ENCODE measurements around the gene COL6A6. TPM values are rescaled to one million over a fixed set of nuclear protein-coding genes. Genes with fewer than 3 reads are reported as not detected.

The COL6A6 gene
- total and polyA plus RNA-seq, 2 donors (not counting 3 experiments of a cell fraction or from before 2014, with no cell fraction given) = not detected

DNA sequence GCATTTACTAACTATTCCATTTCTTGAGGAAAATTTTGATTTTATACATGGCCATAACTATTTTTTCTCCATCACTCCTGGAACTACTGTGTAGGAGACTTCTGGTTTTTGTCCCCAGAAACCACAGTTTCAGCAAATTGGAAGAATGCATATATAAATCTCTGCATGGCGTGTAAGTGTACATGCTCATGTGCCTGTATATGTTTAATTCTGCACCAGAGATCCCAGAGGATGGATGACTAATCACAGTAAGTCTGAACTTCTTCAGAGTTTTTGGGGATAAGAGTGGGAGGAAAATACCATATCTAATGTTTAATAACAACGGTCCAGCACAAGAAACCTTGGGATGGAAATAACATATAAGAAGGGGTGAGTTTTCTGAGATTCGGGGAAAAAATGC is 10.9 kb upstream of the COL6A6 start:
- Histone ChIP-seq H3K27me3 (ENCODE audit: control insufficient read depth in 2 of 2, insufficient read depth in 2 of 2, low read length in 2 of 2) (no peaks in the 10 kb centered on the region), H3K79me2 (ENCODE audit: control insufficient read depth, insufficient read depth, low read length) (no peaks in the 10 kb centered on the region), H3K4me2 (ENCODE audit: insufficient read depth, low read length) (no peak overlapping the region), H2AFZ (ENCODE audit: low read depth, low read length) (no peak overlapping the region), H3K36me3 (ENCODE audit: control insufficient read depth in 2 of 2, extremely low read depth in 1 of 2, insufficient read depth in 2 of 2, low read length in 2 of 2) (no peaks in the 10 kb centered on the region), H3K9me1 (replicated peaks; ENCODE audit: control insufficient read depth, extremely low read depth, insufficient read depth, low read length) (no peaks in the 10 kb centered on the region), H3K9me3 (replicated peaks; ENCODE audit: control insufficient read depth, insufficient read depth, low read length) (no peaks in the 10 kb centered on the region), H3K4me3 (replicated peaks in 1 of 3; ENCODE audit: insufficient read depth in 1 of 3, low read depth in 1 of 3, low read length in 3 of 3) (no peak overlapping the region), H4K20me1 (replicated peaks; ENCODE audit: control insufficient read depth, extremely low read depth, insufficient read depth, low read length) (no peaks in the 10 kb centered on the region), H3K27ac (ENCODE audit: insufficient read depth, low read depth, low read length) (no peak overlapping the region), H3K9ac (replicated peaks; ENCODE audit: extremely low read depth, insufficient read depth, low read length) (no peak overlapping the region), H3K4me1 (ENCODE audit: control insufficient read depth, extremely low read depth, insufficient read depth, low read length) (no peaks in the 10 kb centered on the region)
- dilution Hi-C loops (cut with MboI; ENCODE audit: extremely low pct_ligation_motif_present, low sequenced_read_pairs) (no loop called here), intact Hi-C loops (cut with micrococcal nuclease) (no loop called here)
- BruUV-seq (replicated peaks) = no TSS peak
- no peak for DNase-seq (ENCODE audit: low read depth, low spot score)
- ChIA-PET POLR2A (no interaction called here), CTCF (no interaction called here)
- TF ChIP-seq GATA2 (IDR thresholded peaks at IDR 0.05; ENCODE audit: insufficient read depth, insufficient read length, low read depth, low read length) (no peak), EZH2 (IDR thresholded peaks at IDR 0.05; ENCODE audit: borderline replicate concordance, low read depth, low read length, severe bottlenecking) (no peak), MYC (IDR thresholded peaks at IDR 0.05; ENCODE audit: low read depth, low read length) (no peak), POLR2A (IDR thresholded peaks at IDR 0.05; ENCODE audit: low read depth, low read length) (no peak), FOS (IDR thresholded peaks at IDR 0.05; ENCODE audit: borderline replicate concordance, insufficient read depth, low read length) (no peak), POLR2AphosphoS5 (IDR thresholded peaks at IDR 0.05; ENCODE audit: insufficient read depth, low read depth, low read length) (no peak), JUN (IDR thresholded peaks at IDR 0.05; ENCODE audit: borderline replicate concordance, insufficient read depth, insufficient read length, low read depth) (no peak)
- TF ChIP-seq, protein P1, sequence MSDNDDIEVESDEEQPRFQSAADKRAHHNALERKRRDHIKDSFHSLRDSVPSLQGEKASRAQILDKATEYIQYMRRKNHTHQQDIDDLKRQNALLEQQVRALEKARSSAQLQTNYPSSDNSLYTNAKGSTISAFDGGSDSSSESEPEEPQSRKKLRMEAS (IDR thresholded peaks at IDR 0.05; ENCODE audit: insufficient read depth, insufficient read length) = no peak
- TF ChIP-seq, protein P2, sequence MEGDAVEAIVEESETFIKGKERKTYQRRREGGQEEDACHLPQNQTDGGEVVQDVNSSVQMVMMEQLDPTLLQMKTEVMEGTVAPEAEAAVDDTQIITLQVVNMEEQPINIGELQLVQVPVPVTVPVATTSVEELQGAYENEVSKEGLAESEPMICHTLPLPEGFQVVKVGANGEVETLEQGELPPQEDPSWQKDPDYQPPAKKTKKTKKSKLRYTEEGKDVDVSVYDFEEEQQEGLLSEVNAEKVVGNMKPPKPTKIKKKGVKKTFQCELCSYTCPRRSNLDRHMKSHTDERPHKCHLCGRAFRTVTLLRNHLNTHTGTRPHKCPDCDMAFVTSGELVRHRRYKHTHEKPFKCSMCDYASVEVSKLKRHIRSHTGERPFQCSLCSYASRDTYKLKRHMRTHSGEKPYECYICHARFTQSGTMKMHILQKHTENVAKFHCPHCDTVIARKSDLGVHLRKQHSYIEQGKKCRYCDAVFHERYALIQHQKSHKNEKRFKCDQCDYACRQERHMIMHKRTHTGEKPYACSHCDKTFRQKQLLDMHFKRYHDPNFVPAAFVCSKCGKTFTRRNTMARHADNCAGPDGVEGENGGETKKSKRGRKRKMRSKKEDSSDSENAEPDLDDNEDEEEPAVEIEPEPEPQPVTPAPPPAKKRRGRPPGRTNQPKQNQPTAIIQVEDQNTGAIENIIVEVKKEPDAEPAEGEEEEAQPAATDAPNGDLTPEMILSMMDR (IDR thresholded peaks at IDR 0.05; ENCODE audit: extremely low read depth in 1 of 2, insufficient read depth in 1 of 2, low read depth in 1 of 2, low read length in 2 of 2) = no peak
- FAIRE-seq = no peak

Data from endothelial cell of umbilical vein (primary cell).